Keratinocyte (primary cell): ENCODE measurements around the gene MBNL3. TPM values are rescaled to one million over a fixed set of nuclear protein-coding genes. Genes with fewer than 3 reads are reported as not detected.

Source experiments
- DNase-seq: peaks from one replicate; pipeline ENCODE4 v3.0.0-alpha.2; 2011; ENCODE audit warnings: low read depth, missing footprints, low spot score
- FAIRE-seq: peaks from 2 replicates; lab custom pipeline; 2011; peaks lifted over from hg19 to GRCh38; lab: Jason Lieb, UNC
- H2AFZ ChIP-seq: 2 replicates; pipeline ENCODE4 v1.6.0; 2012; ENCODE audit warnings: low read length, control low read depth, inconsistent platforms; ENCODE audit not compliant: control insufficient read depth
- H3K27ac ChIP-seq: 2 replicates; pipeline ENCODE4 v1.5.1; 2011; ENCODE audit warnings: low read length; ENCODE audit not compliant: control insufficient read depth, insufficient read depth
- H3K27me3 ChIP-seq: 3 replicates; pipeline ENCODE4 v1.6.0; 2011; ENCODE audit warnings: low read length; ENCODE audit not compliant: control insufficient read depth, insufficient read depth; ENCODE audit errors: extremely low read depth
- H3K36me3 ChIP-seq, 2 experiments: 2 replicates in 1 of 2; 3 replicates in 1 of 2; pipeline ENCODE4 v1.5.1; 2011; ENCODE audit warnings: low read length in 2 of 2, mild to moderate bottlenecking in 1 of 2; ENCODE audit not compliant: control insufficient read depth in 2 of 2, insufficient read depth in 2 of 2; ENCODE audit errors: extremely low read depth in 1 of 2
- H3K4me1 ChIP-seq: 3 replicates; pipeline ENCODE4 v1.5.1; 2011; ENCODE audit warnings: low read length; ENCODE audit not compliant: control insufficient read depth, insufficient read depth; ENCODE audit errors: extremely low read depth
- H3K4me2 ChIP-seq: 3 replicates; pipeline ENCODE4 v1.6.0; 2011; ENCODE audit warnings: low read depth, low read length; ENCODE audit not compliant: control insufficient read depth, insufficient read depth; ENCODE audit errors: extremely low read depth
- H3K4me3 ChIP-seq, 3 experiments: fragments of 200-600 bp in 1 of 3; sonication (generic) in 1 of 3; 2 replicates in 2 of 3; 3 replicates in 1 of 3; pipeline ENCODE4 v1.5.1; 2011 to 2016; ENCODE audit warnings: low read length in 3 of 3, mild to moderate bottlenecking in 3 of 3, control low read depth in 2 of 3, inconsistent platforms in 1 of 3, low read depth in 1 of 3, mixed read lengths in 1 of 3, mixed run types in 1 of 3, moderate library complexity in 1 of 3; ENCODE audit not compliant: control insufficient read depth in 2 of 3, insufficient read depth in 2 of 3; ENCODE audit errors: extremely low read depth in 1 of 3
- H3K79me2 ChIP-seq: 2 replicates; pipeline ENCODE4 v1.6.0; 2012; ENCODE audit warnings: low read length; ENCODE audit not compliant: control insufficient read depth, insufficient read depth
- H3K9ac ChIP-seq: 3 replicates; pipeline ENCODE4 v1.6.0; 2011; ENCODE audit warnings: low read length; ENCODE audit not compliant: control insufficient read depth, insufficient read depth; ENCODE audit errors: extremely low read depth
- H3K9me1 ChIP-seq: 3 replicates; pipeline ENCODE4 v1.6.0; 2011; ENCODE audit warnings: low read length; ENCODE audit not compliant: control insufficient read depth, insufficient read depth; ENCODE audit errors: extremely low read depth
- H3K9me3 ChIP-seq: 2 replicates; pipeline ENCODE4 v1.5.1; 2012; ENCODE audit warnings: low read depth, low read length; ENCODE audit not compliant: control insufficient read depth
- H4K20me1 ChIP-seq: 3 replicates; pipeline ENCODE4 v1.6.0; 2011; ENCODE audit warnings: low read length; ENCODE audit not compliant: control insufficient read depth, insufficient read depth; ENCODE audit errors: extremely low read depth
- CTCF ChIP-seq, 3 experiments: IDR thresholded peaks in 1 of 3; conservative IDR thresholded peaks in 1 of 3; optimal IDR thresholded peaks in 1 of 3; 2 replicates in 2 of 3; 3 replicates in 1 of 3; pipeline versions ENCODE3 to v1.5.1; 2011; ENCODE audit warnings: low read length in 3 of 3, mild to moderate bottlenecking in 3 of 3, moderate library complexity in 2 of 3, control low read depth in 1 of 3, inconsistent platforms in 1 of 3; ENCODE audit not compliant: insufficient read depth in 2 of 3; ENCODE audit errors: extremely low read depth in 1 of 3
- EZH2 ChIP-seq: IDR thresholded peaks from one replicate; pipeline ENCODE4 v1.6.1; 2012; ENCODE audit warnings: inconsistent platforms, mild to moderate bottlenecking, low read length, moderate library complexity
- dilution Hi-C: fragments of 300-500 bp; cut with MboI; formaldehyde crosslinking; loops from one replicate; pipeline ENCODE4 v1.7.0; 2020; ENCODE audit warnings: low sequenced_read_pairs; ENCODE audit not compliant: extremely low pct_ligation_motif_present
- polyA plus RNA-seq, 5 experiments: library from polyadenylated mRNA; depleted of rRNA in 3 of 5; stranded (reverse) in 3 of 5; stranded (forward) in 1 of 5; unstranded in 1 of 5; fragments of >200 nt; gene quantifications; 1 replicate in 1 of 5; 2 replicates in 3 of 5; 3 replicates in 1 of 5; pipeline versions ENCODE4 v1.2.1 to v1.2.3, GENCODE V29; 2011 to 2012; ENCODE audit warnings: missing spikeins in 2 of 5, low read depth in 1 of 5, low replicate concordance in 1 of 5

Gene MBNL3
- polyA plus RNA-seq, 1 donor (not counting 4 experiments of a cell fraction or from before 2014, with no cell fraction given): 6.9 TPM

DNA sequence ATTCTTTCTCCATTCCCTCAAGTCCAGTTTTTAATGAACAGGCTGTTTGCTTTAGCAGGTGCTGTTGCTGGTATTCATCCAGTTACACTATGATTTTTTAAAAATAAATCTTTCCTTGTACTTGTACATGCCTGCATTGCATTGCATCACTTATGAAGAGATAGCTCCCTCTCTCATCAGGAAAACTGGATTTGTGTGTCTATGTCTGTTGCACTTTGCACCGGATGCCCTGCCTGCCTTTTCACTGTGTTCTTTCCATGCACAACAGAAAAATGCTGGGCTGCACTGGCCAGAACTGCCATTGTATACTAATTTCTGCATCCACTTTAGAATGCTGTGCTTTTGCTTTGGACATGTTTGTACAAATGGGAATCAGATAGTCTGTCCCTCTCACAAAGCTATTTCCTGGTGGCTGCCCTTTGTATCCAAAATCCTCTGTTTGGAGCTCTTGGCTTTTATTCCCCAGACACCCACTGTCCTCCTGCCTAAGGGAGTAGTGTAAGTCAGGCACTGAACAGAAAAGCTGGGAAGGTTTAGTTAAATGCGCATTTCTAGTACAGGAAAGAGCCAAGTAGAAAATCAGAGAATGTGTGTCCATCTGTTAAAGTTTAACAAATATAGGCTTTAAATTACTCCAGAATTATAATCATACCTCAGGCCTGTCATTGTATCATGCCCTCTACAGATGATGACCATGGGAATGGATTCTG lies 119.1 kb downstream of the MBNL3 start:
- no peak for FAIRE-seq
- Histone ChIP-seq H3K9me1 (no peaks in the 10 kb centered on the region), H3K36me3 (no peaks in the 10 kb centered on the region), H2AFZ (no peak overlapping the region), H3K4me2 (no peak overlapping the region), H3K9ac (no peak overlapping the region), H3K79me2 (no peaks in the 10 kb centered on the region), H3K27ac (no peak overlapping the region), H4K20me1 (no peaks in the 10 kb centered on the region), H3K9me3 (no peaks in the 10 kb centered on the region), H3K4me1 (no peaks in the 10 kb centered on the region), H3K4me3 (no peak overlapping the region), H3K27me3 (no peaks in the 10 kb centered on the region)
- dilution Hi-C loops: no loop called here
- DNase-seq: no peak
- TF ChIP-seq CTCF (optimal IDR thresholded peaks at IDR 0.05 in 1 of 3, IDR thresholded peaks at IDR 0.05 in 1 of 3, conservative IDR thresholded peaks at IDR 0.05 in 1 of 3; ENCODE audit: extremely low read depth in 1 of 3, insufficient read depth in 2 of 3, low read length in 3 of 3) (no peak), EZH2 (no peak)

GRCh38 chrX:132367984-132368383 lies 120.9 kb downstream of the MBNL3 start:
- no peaks in the 10 kb centered on the region for H3K36me3 ChIP-seq
- no peaks in the 10 kb centered on the region for H3K79me2 ChIP-seq
- no peaks in the 10 kb centered on the region for H3K27me3 ChIP-seq
- no peak for TF ChIP-seq CTCF (optimal IDR thresholded peaks at IDR 0.05 in 1 of 3, IDR thresholded peaks at IDR 0.05 in 1 of 3, conservative IDR thresholded peaks at IDR 0.05 in 1 of 3; ENCODE audit: extremely low read depth in 1 of 3, insufficient read depth in 2 of 3, low read length in 3 of 3)
- no peak for TF ChIP-seq EZH2
- no peak for DNase-seq
- no peak overlapping the region for H3K9ac ChIP-seq
- dilution Hi-C loops: no loop called here
- no peaks in the 10 kb centered on the region for H3K9me1 ChIP-seq
- H3K4me1 ChIP-seq: no peaks in the 10 kb centered on the region
- no peak overlapping the region for H3K4me2 ChIP-seq
- H3K4me3 ChIP-seq: no peak overlapping the region
- no peak overlapping the region for H2AFZ ChIP-seq
- no peaks in the 10 kb centered on the region for H4K20me1 ChIP-seq
- no peak for FAIRE-seq
- H3K27ac ChIP-seq: no peak overlapping the region
- H3K9me3 ChIP-seq: no peaks in the 10 kb centered on the region
